GM23248 (cell line): Measurements from ENCODE around the gene CHRNA3. TPM values are rescaled to one million over a fixed set of nuclear protein-coding genes. Genes with fewer than 3 reads are reported as not detected.

ENCODE experiments used
- DNase-seq: peaks from one replicate; pipeline ENCODE4 v3.0.0-alpha.2; 2015
- H2AFZ ChIP-seq: fragments of 200-600 bp; sonication (generic); 2 replicates; pipeline ENCODE4 v1.6.1; 2016; ENCODE audit warnings: antibody characterized with exemption
- H3F3A ChIP-seq: fragments of 200-600 bp; sonication (generic); 2 replicates; pipeline ENCODE4 v1.6.1; 2016; ENCODE audit warnings: mild to moderate bottlenecking, antibody characterized with exemption, mixed run types; ENCODE audit not compliant: insufficient read depth
- H3K27ac ChIP-seq: fragments of 200-600 bp; sonication (generic); 2 replicates; pipeline ENCODE4 v1.5.1; 2016; ENCODE audit warnings: mild to moderate bottlenecking
- H3K27me3 ChIP-seq: fragments of 200-600 bp; sonication (generic); replicated peaks from 2 replicates; pipeline ENCODE4 v1.6.1; 2016; ENCODE audit warnings: mild to moderate bottlenecking; ENCODE audit not compliant: insufficient read depth
- H3K36me3 ChIP-seq: fragments of 200-600 bp; sonication (generic); 2 replicates; pipeline ENCODE4 v1.6.1; 2016; ENCODE audit warnings: low read depth, mild to moderate bottlenecking
- H3K4me1 ChIP-seq: fragments of 200-600 bp; sonication (generic); 2 replicates; pipeline ENCODE4 v1.6.1; 2016; ENCODE audit warnings: mild to moderate bottlenecking; ENCODE audit not compliant: insufficient read depth
- H3K4me2 ChIP-seq: fragments of 200-600 bp; sonication (generic); one replicate; pipeline ENCODE4 v1.6.1; 2016; ENCODE audit warnings: mild to moderate bottlenecking; ENCODE audit not compliant: unreplicated experiment
- H3K4me3 ChIP-seq: fragments of 200-600 bp; sonication (generic); 2 replicates; pipeline ENCODE4 v1.5.1; 2016; ENCODE audit warnings: mild to moderate bottlenecking
- H3K79me2 ChIP-seq: fragments of 200-600 bp; sonication (generic); 2 replicates; pipeline ENCODE4 v1.6.1; 2016; ENCODE audit warnings: mild to moderate bottlenecking; ENCODE audit not compliant: insufficient read depth
- H3K9ac ChIP-seq: fragments of 200-600 bp; sonication (generic); 2 replicates; pipeline ENCODE4 v1.6.1; 2016; ENCODE audit warnings: mild to moderate bottlenecking
- H3K9me2 ChIP-seq: fragments of 200-600 bp; sonication (generic); 2 replicates; pipeline ENCODE4 v1.6.1; 2016; ENCODE audit warnings: mixed run types, mild to moderate bottlenecking, moderate library complexity; ENCODE audit not compliant: insufficient read depth
- H3K9me3 ChIP-seq: fragments of 200-600 bp; sonication (generic); one replicate; pipeline ENCODE4 v1.6.1; 2017; ENCODE audit warnings: low read depth
- H4K20me1 ChIP-seq: fragments of 200-600 bp; sonication (generic); 2 replicates; pipeline ENCODE4 v1.6.0; 2016; ENCODE audit not compliant: insufficient read depth
- EZH2 ChIP-seq: fragments of 200-600 bp; sonication (generic); IDR thresholded peaks from 2 replicates; pipeline ENCODE4 v1.6.1; 2018; ENCODE audit warnings: antibody characterized with exemption, mild to moderate bottlenecking; ENCODE audit not compliant: insufficient read depth, poor library complexity, severe bottlenecking
- EZH2phosphoT487 ChIP-seq: fragments of 200-600 bp; sonication (generic); IDR thresholded peaks from 2 replicates; pipeline ENCODE4 v1.6.1; 2018; ENCODE audit warnings: antibody characterized with exemption, moderate library complexity, mild to moderate bottlenecking, low read depth; ENCODE audit not compliant: insufficient read depth
- WGBS, 2 experiments: methylation state at CpG; one replicate each; pipeline ENCODE4 v1.1.6; 2015 to 2017; ENCODE audit warnings: low lambda C conversion rate in 2 of 2, low coverage in 1 of 2; ENCODE audit errors: missing lambda C conversion rate in 2 of 2; 5-methylcytosine and 5-hydroxymethylcytosine counted together
- in situ Hi-C: fragments of 300-500 bp; cut with MboI; formaldehyde crosslinking; loops from 2 replicates; pipeline ENCODE4 v1.15.0; 2020
- polyA plus RNA-seq: library from polyadenylated mRNA; unstranded; fragments of >200 nt; fragmentation: Nextera tagmentation; extraction: Ambion mirVana; gene quantifications from 2 replicates; pipeline ENCODE4 v1.2.1, GENCODE V29; 2016
- total RNA-seq: library from RNA; depleted of rRNA; stranded (reverse); fragments of >200 nt; shearing (Covaris generic); gene quantifications from 2 replicates; pipeline ENCODE4 v1.2.3, GENCODE V29; 2014

Gene CHRNA3
- total and polyA plus RNA-seq, 2 experiments from 2014 or later: not detected

DNA sequence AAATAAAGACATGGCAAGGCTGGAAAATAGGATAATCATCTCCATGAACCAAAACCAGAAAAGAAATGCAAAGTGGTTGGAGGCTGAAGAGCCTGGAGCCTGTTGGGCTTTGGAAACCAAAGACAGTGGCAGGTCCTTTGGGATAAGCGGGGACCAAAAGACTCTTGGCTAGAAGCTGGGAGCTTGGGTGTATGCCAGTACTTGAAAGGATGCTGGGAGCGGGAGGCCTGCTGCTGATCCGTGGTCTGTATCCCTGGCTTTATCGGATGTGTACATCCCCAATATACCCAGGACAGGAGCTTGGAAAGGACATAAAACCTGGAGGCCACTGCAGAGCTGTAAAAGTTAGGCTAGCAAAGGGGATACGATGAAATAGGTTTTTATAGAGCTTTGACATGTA lies 21.5 kb upstream of the CHRNA3 start:
- H3K4me3 ChIP-seq: no peak overlapping the region
- TF ChIP-seq EZH2phosphoT487 (no peak), EZH2 (no peak)
- no peaks in the 10 kb centered on the region for H3K9me3 ChIP-seq
- H3K4me2 ChIP-seq: no peak overlapping the region
- in situ Hi-C loops: no loop called here
- peaks cover 14% of the 10 kb centered on the region for H3K27me3 ChIP-seq
- no peak overlapping the region for H2AFZ ChIP-seq
- no peak overlapping the region for H3K9ac ChIP-seq
- WGBS, 2 experiments: 87 to 92% methylated on average over 5 of the region's 5 CpGs
- H3K36me3 ChIP-seq: no peaks in the 10 kb centered on the region
- no peaks in the 10 kb centered on the region for H3K79me2 ChIP-seq
- H3K9me2 ChIP-seq: no peaks in the 10 kb centered on the region
- H3F3A ChIP-seq: no peaks in the 10 kb centered on the region
- H3K4me1 ChIP-seq: no peaks in the 10 kb centered on the region
- no peak overlapping the region for H3K27ac ChIP-seq
- DNase-seq: no peak
- no peaks in the 10 kb centered on the region for H4K20me1 ChIP-seq

- TF ChIP-seq EZH2phosphoT487 (no peak), EZH2 (no peak)
- no peaks in the 10 kb centered on the region for H3K36me3 ChIP-seq
- H3K4me3 ChIP-seq: no peak overlapping the region
- H3K9me3 ChIP-seq: no peaks in the 10 kb centered on the region
- H3K9me2 ChIP-seq: no peaks in the 10 kb centered on the region
- in situ Hi-C loops: no loop called here
- WGBS, 2 experiments: 76 to 82% methylated on average over 11 of the region's 11 CpGs
- no peak overlapping the region for H2AFZ ChIP-seq
- no peak overlapping the region for H3K9ac ChIP-seq
- no peaks in the 10 kb centered on the region for H3K4me1 ChIP-seq
- H3K27ac ChIP-seq: no peak overlapping the region
- H4K20me1 ChIP-seq: no peaks in the 10 kb centered on the region
- peaks cover 14% of the 10 kb centered on the region for H3K27me3 ChIP-seq
- H3K79me2 ChIP-seq: no peaks in the 10 kb centered on the region
- H3K4me2 ChIP-seq: no peak overlapping the region
- no peaks in the 10 kb centered on the region for H3F3A ChIP-seq
- no peak for DNase-seq
Measured at GRCh38 chr15:78641749-78642275, 21.0 kb upstream of the CHRNA3 start.

- Histone ChIP-seq H3K4me3 (peak within 1 kb of the TSS; percentile 31; the same call in 1 of the 2 replicates), H3K27me3 (peaks cover 14% of the 10 kb centered on the region), H3K4me2 (no peak within 1 kb of the TSS), H3K36me3 (no peaks in the 10 kb centered on the region), H3K27ac (no peak within 1 kb of the TSS), H4K20me1 (no peaks in the 10 kb centered on the region), H3K9me3 (no peaks in the 10 kb centered on the region), H3K4me1 (no peaks in the 10 kb centered on the region), H3K9me2 (no peaks in the 10 kb centered on the region), H2AFZ (no peak within 1 kb of the TSS; the same call in 1 of the 2 replicates), H3K79me2 (no peaks in the 10 kb centered on the region), H3F3A (no peaks in the 10 kb centered on the region), H3K9ac (no peak within 1 kb of the TSS)
- DNase-seq: peak; percentile 10
- in situ Hi-C loops: no loop called here
- 28% methylated on average over 29 to 40 of the region's 47 CpGs for WGBS, 2 experiments
- TF ChIP-seq EZH2phosphoT487: no peak
Measured at GRCh38 chr15:78641102-78641748, 20.4 kb upstream of the CHRNA3 start, which contains the start of gene CHRNB4. Gene CHRNB4, minus strand, starts transcription at chr15:78641210. Its CDS starts 77 bp downstream, at chr15:78641133.

DNA sequence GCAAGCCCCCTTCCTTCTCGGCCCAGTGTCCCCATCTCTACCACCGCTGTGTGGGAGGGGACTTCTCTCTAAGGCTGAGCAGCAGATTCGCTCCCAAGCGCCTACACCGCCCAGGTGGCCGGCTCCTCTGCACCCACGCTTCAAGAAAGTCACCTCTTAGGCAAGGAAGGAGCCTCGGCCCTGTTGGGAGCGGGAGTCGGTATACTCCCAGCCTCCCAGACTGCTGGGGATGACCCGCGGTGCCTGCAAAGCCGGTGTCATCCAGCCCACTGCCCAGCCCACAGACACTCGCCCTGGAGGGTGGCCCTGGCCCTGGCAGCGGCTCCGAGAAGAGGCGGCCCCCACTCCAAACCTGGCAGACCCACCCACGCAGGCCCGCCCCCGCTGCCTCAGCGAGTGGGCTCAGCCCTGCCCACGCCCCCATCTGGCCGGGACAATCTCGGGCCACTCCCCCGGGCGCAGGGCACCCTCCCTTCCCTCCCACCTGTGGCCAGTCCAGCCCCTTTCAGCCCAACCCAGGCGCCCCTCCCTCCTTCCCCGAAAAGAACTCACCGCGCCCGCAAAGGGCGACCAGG lies 19.8 kb upstream of the CHRNA3 start:
- no peak overlapping the region for H3K27ac ChIP-seq
- H3K4me3 ChIP-seq: peak overlapping the region; percentile 31; the same call in 1 of the 2 replicates
- 17 to 27% methylated on average over 18 to 32 of the region's 32 CpGs for WGBS, 2 experiments
- TF ChIP-seq EZH2phosphoT487 (no peak), EZH2 (no peak)
- no peaks in the 10 kb centered on the region for H3K4me1 ChIP-seq
- H3K9me3 ChIP-seq: no peaks in the 10 kb centered on the region
- H3K9ac ChIP-seq: no peak overlapping the region
- H3F3A ChIP-seq: no peaks in the 10 kb centered on the region
- in situ Hi-C loops: no loop called here
- no peak overlapping the region for H3K4me2 ChIP-seq
- no peak overlapping the region; the same call in 1 of the 2 replicates for H2AFZ ChIP-seq
- no peaks in the 10 kb centered on the region for H3K79me2 ChIP-seq
- H4K20me1 ChIP-seq: no peaks in the 10 kb centered on the region
- peaks cover 14% of the 10 kb centered on the region for H3K27me3 ChIP-seq
- H3K36me3 ChIP-seq: no peaks in the 10 kb centered on the region
- DNase-seq: no peak
- H3K9me2 ChIP-seq: no peaks in the 10 kb centered on the region
